Fibroblast of lung (primary cell): ENCODE measurements around the gene PC. TPM values are rescaled to one million over a fixed set of nuclear protein-coding genes. Genes with fewer than 3 reads are reported as not detected.

Experiments used
- DNase-seq, 2 donors: peaks; one replicate each; pipeline versions ENCODE4 v3.0.0 to v3.0.0-alpha.2; 2010; ENCODE audit warnings: low read depth in 2 of 2
- H2AFZ ChIP-seq: 2 replicates; pipeline ENCODE4 v1.5.1; 2012; ENCODE audit warnings: low read length, control low read depth, inconsistent platforms
- H3K27ac ChIP-seq: 2 replicates; pipeline ENCODE4 v1.5.1; 2011; ENCODE audit warnings: low read length, control low read depth; ENCODE audit not compliant: insufficient read depth
- H3K27me3 ChIP-seq: 2 replicates; pipeline ENCODE4 v1.5.1; 2011; ENCODE audit warnings: mild to moderate bottlenecking, low read length; ENCODE audit not compliant: control insufficient read depth, insufficient read depth
- H3K36me3 ChIP-seq: 2 replicates; pipeline ENCODE4 v1.5.1; 2011; ENCODE audit warnings: low read length; ENCODE audit not compliant: control insufficient read depth, insufficient read depth
- H3K4me1 ChIP-seq: 2 replicates; pipeline ENCODE4 v1.5.1; 2011; ENCODE audit warnings: low read length; ENCODE audit not compliant: control insufficient read depth, insufficient read depth; ENCODE audit errors: extremely low read depth
- H3K4me2 ChIP-seq: 2 replicates; pipeline ENCODE4 v1.5.1; 2011; ENCODE audit warnings: low read length, control low read depth; ENCODE audit not compliant: insufficient read depth; ENCODE audit errors: extremely low read depth
- H3K4me3 ChIP-seq, 4 experiments: fragments of 200-600 bp in 1 of 4; sonication (generic) in 1 of 4; replicated peaks in 1 of 4; 2 replicates each; pipeline ENCODE4 v1.5.1; 2011 to 2016; ENCODE audit warnings: low read length in 4 of 4, low read depth in 3 of 4, mild to moderate bottlenecking in 3 of 4, control low read depth in 2 of 4, inconsistent platforms in 1 of 4, mixed read lengths in 1 of 4; ENCODE audit not compliant: insufficient read depth in 1 of 4; ENCODE audit errors: control extremely low read depth in 1 of 4
- H3K79me2 ChIP-seq: 2 replicates; pipeline ENCODE4 v1.5.1; 2012; ENCODE audit warnings: mild to moderate bottlenecking, low read length, inconsistent platforms; ENCODE audit not compliant: control insufficient read depth, insufficient read depth
- H3K9ac ChIP-seq: 2 replicates; pipeline ENCODE4 v1.5.1; 2011; ENCODE audit warnings: mild to moderate bottlenecking, low read length, control low read depth; ENCODE audit not compliant: insufficient read depth
- H3K9me3 ChIP-seq: 2 replicates; pipeline ENCODE4 v1.5.1; 2012; ENCODE audit warnings: low read depth, low read length; ENCODE audit not compliant: control insufficient read depth, insufficient read depth
- H4K20me1 ChIP-seq: 2 replicates; pipeline ENCODE4 v1.5.1; 2011; ENCODE audit warnings: low read length; ENCODE audit not compliant: control insufficient read depth, insufficient read depth; ENCODE audit errors: extremely low read depth
- EZH2 ChIP-seq: IDR thresholded peaks from 2 replicates; pipeline ENCODE4 v1.5.1; 2012; ENCODE audit warnings: low read length, control low read depth, mild to moderate bottlenecking; ENCODE audit errors: missing control alignments
- polyA plus RNA-seq, 2 donors: library from polyadenylated mRNA; depleted of rRNA in 1 of 2; stranded (reverse) in 1 of 2; unstranded in 1 of 2; fragments of >200 nt; gene quantifications; 2 replicates each; pipeline ENCODE4 v1.2.1, GENCODE V29; 2011 to 2012; ENCODE audit warnings: missing spikeins in 1 of 2
- total RNA-seq: library from RNA; depleted of rRNA; stranded (reverse); fragments of >200 nt; gene quantifications from 2 replicates; pipeline ENCODE4 v1.2.1, GENCODE V29; 2014
- TF ChIP-seq, protein P1 (sequence below), 2 donors: IDR thresholded peaks in 1 of 2; conservative IDR thresholded peaks in 1 of 2; 1 replicate in 1 of 2; 2 replicates in 1 of 2; pipeline ENCODE4 v1.5.1; 2011 to 2012; ENCODE audit warnings: low read length in 2 of 2, control low read depth in 1 of 2, inconsistent platforms in 1 of 2, low read depth in 1 of 2, mild to moderate bottlenecking in 1 of 2

PC gene
- total and polyA plus RNA-seq, 2 donors (not counting 1 experiment from before 2014, with no cell fraction given), result 5.1 to 22.8 TPM

DNA sequence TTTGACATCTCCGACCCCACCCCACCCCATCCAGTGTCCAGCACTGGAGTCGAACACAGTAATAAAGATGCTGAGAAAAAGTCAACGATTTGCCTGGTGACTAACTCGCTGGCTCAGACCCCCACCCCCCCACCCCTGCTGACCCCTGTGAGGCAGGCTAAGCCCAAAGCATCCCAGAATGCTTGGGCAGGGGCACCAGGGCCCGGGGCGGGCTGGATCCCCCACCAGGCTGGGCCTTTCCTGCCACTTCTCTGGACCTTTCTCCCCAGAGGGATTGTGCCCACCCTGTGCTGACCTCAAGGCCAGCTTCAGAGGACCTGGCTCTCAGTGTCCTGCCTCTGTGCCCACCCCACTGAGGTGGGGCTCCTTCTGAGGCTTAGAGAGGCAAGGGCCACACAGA is 18.7 kb upstream of the PC start:
- Histone ChIP-seq H3K9me3 (no peaks in the 10 kb centered on the region), H2AFZ (no peak overlapping the region), H3K36me3 (no peaks in the 10 kb centered on the region), H3K9ac (no peak overlapping the region), H3K4me3 (no peak overlapping the region), H3K27ac (no peak overlapping the region), H3K4me1 (peaks cover 2% of the 10 kb centered on the region), H4K20me1 (no peaks in the 10 kb centered on the region), H3K27me3 (no peaks in the 10 kb centered on the region), H3K79me2 (no peaks in the 10 kb centered on the region), H3K4me2 (no peak overlapping the region)
- no peak for DNase-seq
- no peak for TF ChIP-seq EZH2
- TF ChIP-seq, protein P1, sequence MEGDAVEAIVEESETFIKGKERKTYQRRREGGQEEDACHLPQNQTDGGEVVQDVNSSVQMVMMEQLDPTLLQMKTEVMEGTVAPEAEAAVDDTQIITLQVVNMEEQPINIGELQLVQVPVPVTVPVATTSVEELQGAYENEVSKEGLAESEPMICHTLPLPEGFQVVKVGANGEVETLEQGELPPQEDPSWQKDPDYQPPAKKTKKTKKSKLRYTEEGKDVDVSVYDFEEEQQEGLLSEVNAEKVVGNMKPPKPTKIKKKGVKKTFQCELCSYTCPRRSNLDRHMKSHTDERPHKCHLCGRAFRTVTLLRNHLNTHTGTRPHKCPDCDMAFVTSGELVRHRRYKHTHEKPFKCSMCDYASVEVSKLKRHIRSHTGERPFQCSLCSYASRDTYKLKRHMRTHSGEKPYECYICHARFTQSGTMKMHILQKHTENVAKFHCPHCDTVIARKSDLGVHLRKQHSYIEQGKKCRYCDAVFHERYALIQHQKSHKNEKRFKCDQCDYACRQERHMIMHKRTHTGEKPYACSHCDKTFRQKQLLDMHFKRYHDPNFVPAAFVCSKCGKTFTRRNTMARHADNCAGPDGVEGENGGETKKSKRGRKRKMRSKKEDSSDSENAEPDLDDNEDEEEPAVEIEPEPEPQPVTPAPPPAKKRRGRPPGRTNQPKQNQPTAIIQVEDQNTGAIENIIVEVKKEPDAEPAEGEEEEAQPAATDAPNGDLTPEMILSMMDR (conservative IDR thresholded peaks at IDR 0.05 in 1 of 2, IDR thresholded peaks at IDR 0.05 in 1 of 2; ENCODE audit: low read depth in 1 of 2, low read length in 2 of 2), result no peak

DNA sequence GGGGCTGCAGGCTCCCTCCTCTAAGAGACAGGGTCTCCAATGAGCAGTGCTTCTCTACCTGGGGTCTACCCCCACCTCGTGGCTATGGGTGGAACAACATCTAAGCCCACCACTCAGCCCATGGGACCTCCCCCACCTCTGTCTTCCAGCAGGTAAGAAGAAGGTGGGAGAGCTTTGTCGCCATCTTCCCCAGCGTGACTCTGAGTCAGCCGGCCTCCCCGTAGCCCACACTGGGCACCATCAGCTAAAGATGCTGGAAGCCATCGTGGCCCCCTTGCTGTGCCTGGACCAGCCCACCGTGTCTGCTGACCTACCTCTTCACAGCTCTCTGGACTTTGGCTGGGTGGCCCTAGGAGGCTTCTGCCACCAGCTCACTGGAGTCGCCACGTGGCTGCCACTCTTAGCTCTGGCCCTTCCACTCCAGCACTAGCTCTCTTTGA is 17.9 kb upstream of the PC start:
- peak in 1 of 2 donors; percentile 37 for DNase-seq
- Histone ChIP-seq H3K9ac (no peak overlapping the region), H3K36me3 (no peaks in the 10 kb centered on the region), H2AFZ (no peak overlapping the region), H3K27ac (no peak overlapping the region), H3K4me1 (peaks cover 6% of the 10 kb centered on the region), H3K27me3 (no peaks in the 10 kb centered on the region), H3K4me3 (no peak overlapping the region), H3K9me3 (no peaks in the 10 kb centered on the region), H4K20me1 (no peaks in the 10 kb centered on the region), H3K79me2 (no peaks in the 10 kb centered on the region), H3K4me2 (no peak overlapping the region)
- TF ChIP-seq EZH2, result no peak
- TF ChIP-seq, protein P1 (conservative IDR thresholded peaks at IDR 0.05 in 1 of 2, IDR thresholded peaks at IDR 0.05 in 1 of 2; ENCODE audit: low read depth in 1 of 2, low read length in 2 of 2), result peak; percentile 70 to 84

DNA sequence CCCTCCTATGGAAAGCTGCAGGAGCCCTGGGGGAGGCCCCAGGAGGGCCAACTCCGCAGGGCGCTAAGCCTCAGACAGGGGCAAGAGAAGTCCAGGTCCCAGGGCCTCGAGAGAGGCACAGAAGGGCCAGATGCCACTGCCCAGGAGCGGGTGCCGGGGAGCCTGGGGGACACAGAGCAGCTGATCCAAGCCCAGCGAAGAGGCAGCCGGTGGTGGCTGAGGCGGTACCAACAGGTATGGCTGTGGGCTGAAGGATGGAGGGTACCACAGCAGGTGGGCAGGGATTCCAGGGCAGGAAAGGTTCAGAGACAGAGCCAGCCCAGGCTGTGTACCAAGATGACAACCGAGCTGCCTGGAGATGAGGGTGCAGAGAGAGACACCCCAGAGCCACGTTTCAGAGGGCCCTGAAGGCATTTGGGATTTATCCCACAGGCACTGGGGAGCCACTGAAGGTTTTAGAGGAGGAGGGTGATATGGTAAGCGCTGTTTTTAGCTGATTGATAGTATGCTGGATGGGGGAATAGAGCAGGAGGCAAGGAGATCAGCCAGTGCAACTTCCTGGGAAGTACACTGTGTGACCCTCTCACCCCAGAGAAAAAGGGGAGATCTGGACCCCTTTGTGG is 17.3 kb upstream of the PC start:
- no peak for DNase-seq
- Histone ChIP-seq H3K4me1 (peaks cover 9% of the 10 kb centered on the region), H3K27me3 (no peaks in the 10 kb centered on the region), H3K36me3 (no peaks in the 10 kb centered on the region), H3K9me3 (no peaks in the 10 kb centered on the region), H3K4me2 (no peak overlapping the region), H4K20me1 (no peaks in the 10 kb centered on the region), H3K27ac (no peak overlapping the region), H3K79me2 (no peaks in the 10 kb centered on the region), H2AFZ (no peak overlapping the region), H3K9ac (no peak overlapping the region), H3K4me3 (no peak overlapping the region)
- no peak for TF ChIP-seq EZH2
- TF ChIP-seq, protein P1 (conservative IDR thresholded peaks at IDR 0.05 in 1 of 2, IDR thresholded peaks at IDR 0.05 in 1 of 2; ENCODE audit: low read depth in 1 of 2, low read length in 2 of 2), result no peak
